H1 (cell line): Measurements from ENCODE around the gene JMJD1C. TPM values are rescaled to one million over a fixed set of nuclear protein-coding genes. Genes with fewer than 3 reads are reported as not detected.

Source experiments
- CTCF ChIA-PET: fragments of 300-600 bp; sonication (Branson Sonifier 250); formaldehyde crosslinking; loops from one replicate; lab custom pipeline; 2021; ENCODE audit not compliant: partially characterized antibody; lab: Charles Lee
- POLR2A ChIA-PET: fragments of 300-600 bp; sonication (Branson Sonifier 250); formaldehyde crosslinking; loops from one replicate; lab custom pipeline; 2021; ENCODE audit warnings: inconsistent platforms; ENCODE audit not compliant: partially characterized antibody; lab: Charles Lee
- DNase-seq, 2 experiments: peaks; one replicate each; pipeline versions ENCODE4 v3.0.0 to v3.0.0-alpha.2; 2010 to 2022; ENCODE audit warnings: low spot score in 2 of 2, low read depth in 1 of 2, mixed read lengths in 1 of 2
- FAIRE-seq: peaks from 2 replicates; lab custom pipeline; 2011; peaks lifted over from hg19 to GRCh38; lab: Jason Lieb, UNC
- H2AFZ ChIP-seq: 2 replicates; pipeline ENCODE4 v1.8.1; 2012; ENCODE audit warnings: low read length, inconsistent platforms
- H2AK5ac ChIP-seq: 2 replicates; pipeline ENCODE4 v1.6.1; 2013; ENCODE audit warnings: low read depth, low read length
- H2BK120ac ChIP-seq: replicated peaks from 2 replicates; pipeline ENCODE3; 2013; ENCODE audit warnings: low read depth, low read length, inconsistent platforms
- H2BK12ac ChIP-seq: 2 replicates; pipeline ENCODE4 v1.6.1; 2013; ENCODE audit warnings: low read depth, low read length
- H2BK15ac ChIP-seq: 2 replicates; pipeline ENCODE4 v1.6.1; 2013; ENCODE audit warnings: low read length
- H2BK20ac ChIP-seq: 2 replicates; pipeline ENCODE4 v1.6.1; 2013; ENCODE audit warnings: low read length
- H2BK5ac ChIP-seq: 2 replicates; pipeline ENCODE4 v1.6.1; 2013; ENCODE audit warnings: low read depth, low read length
- H3K14ac ChIP-seq: 2 replicates; pipeline ENCODE4 v1.6.1; 2013; ENCODE audit warnings: inconsistent platforms; ENCODE audit not compliant: insufficient read length
- H3K18ac ChIP-seq: 2 replicates; pipeline ENCODE4 v1.6.1; 2013; ENCODE audit warnings: low read length; ENCODE audit errors: extremely low read depth
- H3K23ac ChIP-seq: 2 replicates; pipeline ENCODE4 v1.6.1; 2013; ENCODE audit warnings: inconsistent platforms; ENCODE audit not compliant: insufficient read length
- H3K23me2 ChIP-seq: 2 replicates; pipeline ENCODE4 v1.6.1; 2013; ENCODE audit warnings: low read depth, low read length
- H3K27ac ChIP-seq: 2 replicates; pipeline ENCODE4 v1.6.1; 2011; ENCODE audit warnings: low read depth, low read length, inconsistent platforms
- H3K27me3 ChIP-seq, 4 experiments: replicated peaks in 1 of 4; 1 replicate in 1 of 4; 2 replicates in 3 of 4; pipeline versions ENCODE4 v1.6.1 to v1.8.1; 2011 to 2013; ENCODE audit warnings: low read length in 3 of 4, mild to moderate bottlenecking in 3 of 4, inconsistent platforms in 2 of 4, mixed read lengths in 2 of 4, moderate library complexity in 1 of 4; ENCODE audit not compliant: control insufficient read depth in 3 of 4, insufficient read depth in 3 of 4; ENCODE audit errors: extremely low read depth in 1 of 4
- H3K36me3 ChIP-seq, 4 experiments: 2 replicates each; pipeline versions ENCODE4 v1.6.1 to v1.8.1; 2011 to 2013; ENCODE audit warnings: mild to moderate bottlenecking in 4 of 4, low read length in 3 of 4, moderate library complexity in 2 of 4, control low read depth in 1 of 4, inconsistent platforms in 1 of 4; ENCODE audit not compliant: insufficient read depth in 4 of 4, control insufficient read depth in 2 of 4
- H3K4ac ChIP-seq: replicated peaks from 2 replicates; pipeline ENCODE3; 2013; ENCODE audit warnings: low read length, low read depth, mixed read lengths, inconsistent platforms; ENCODE audit not compliant: insufficient read length
- H3K4me1 ChIP-seq, 4 experiments: replicated peaks in 1 of 4; 1 replicate in 1 of 4; 2 replicates in 3 of 4; pipeline versions ENCODE4 v1.6.1 to v1.8.1; 2011 to 2013; ENCODE audit warnings: low read length in 3 of 4, inconsistent platforms in 2 of 4, mixed read lengths in 1 of 4; ENCODE audit not compliant: insufficient read depth in 4 of 4, control insufficient read depth in 3 of 4
- H3K4me2 ChIP-seq, 2 experiments: 2 replicates each; pipeline versions ENCODE4 v1.6.1 to v1.8.1; 2011 to 2013; ENCODE audit warnings: low read depth in 2 of 2, low read length in 2 of 2, control low read depth in 1 of 2, inconsistent platforms in 1 of 2, mild to moderate bottlenecking in 1 of 2; ENCODE audit not compliant: insufficient read depth in 1 of 2
- H3K4me3 ChIP-seq, 4 experiments: fragments of 200-600, 300-600 bp in 1 of 4; sonication (generic), shearing (Covaris generic), sonication (Bioruptor Twin) in 1 of 4; 2 replicates each; pipeline versions ENCODE4 v1.5.1 to v1.8.1; 2011 to 2016; ENCODE audit warnings: low read length in 4 of 4, low read depth in 3 of 4, control low read depth in 2 of 4, inconsistent platforms in 2 of 4, mild to moderate bottlenecking in 2 of 4, mixed read lengths in 1 of 4, moderate library complexity in 1 of 4; ENCODE audit not compliant: insufficient read depth in 2 of 4; ENCODE audit errors: extremely low read depth in 1 of 4
- H3K56ac ChIP-seq: replicated peaks from 2 replicates; pipeline ENCODE3; 2013; ENCODE audit warnings: low read depth, mild to moderate bottlenecking, mixed read lengths, low read length, inconsistent platforms; ENCODE audit not compliant: insufficient read length
- H3K79me1 ChIP-seq: 2 replicates; pipeline ENCODE4 v1.6.1; 2013; ENCODE audit warnings: low read depth, low read length, control low read depth
- H3K79me2 ChIP-seq, 2 experiments: 2 replicates each; pipeline versions ENCODE4 v1.6.1 to v1.8.1; 2012 to 2013; ENCODE audit warnings: low read length in 2 of 2, mild to moderate bottlenecking in 2 of 2, inconsistent platforms in 1 of 2; ENCODE audit not compliant: insufficient read depth in 2 of 2, control insufficient read depth in 1 of 2
- H3K9ac ChIP-seq, 4 experiments: replicated peaks in 1 of 4; 1 replicate in 1 of 4; 2 replicates in 3 of 4; pipeline versions ENCODE4 v1.6.1 to v1.8.1; 2011 to 2013; ENCODE audit warnings: low read depth in 3 of 4, low read length in 3 of 4, control low read depth in 2 of 4, mild to moderate bottlenecking in 2 of 4, moderate library complexity in 2 of 4, inconsistent platforms in 1 of 4; ENCODE audit errors: extremely low read depth in 1 of 4
- H3K9me3 ChIP-seq, 2 experiments: 2 replicates each; pipeline versions ENCODE4 v1.6.1 to v1.8.1; 2012 to 2013; ENCODE audit warnings: mild to moderate bottlenecking in 2 of 2, moderate library complexity in 2 of 2, control low read depth in 1 of 2, inconsistent platforms in 1 of 2, low read depth in 1 of 2, low read length in 1 of 2, mixed read lengths in 1 of 2; ENCODE audit not compliant: insufficient read depth in 2 of 2
- H4K20me1 ChIP-seq, 2 experiments: replicated peaks in 1 of 2; 2 replicates each; pipeline versions ENCODE3 to v1.8.1; 2011 to 2013; ENCODE audit warnings: inconsistent platforms in 2 of 2, low read length in 2 of 2, mild to moderate bottlenecking in 1 of 2; ENCODE audit not compliant: insufficient read depth in 2 of 2, control insufficient read depth in 1 of 2
- H4K5ac ChIP-seq: 2 replicates; pipeline ENCODE4 v1.6.1; 2013; ENCODE audit warnings: low read length, low read depth, mixed read lengths, inconsistent platforms; ENCODE audit not compliant: insufficient read length
- H4K8ac ChIP-seq: 2 replicates; pipeline ENCODE4 v1.8.0; 2013; ENCODE audit warnings: mild to moderate bottlenecking, moderate library complexity, low read length, inconsistent platforms; ENCODE audit not compliant: insufficient read depth; ENCODE audit errors: extremely low read depth
- H4K91ac ChIP-seq: replicated peaks from 2 replicates; pipeline ENCODE3; 2013; ENCODE audit warnings: low read length, mixed read lengths, inconsistent platforms; ENCODE audit not compliant: insufficient read length
- BRCA1 ChIP-seq: IDR thresholded peaks from 2 replicates; pipeline ENCODE4 v1.6.1; 2012; ENCODE audit warnings: low read depth, low read length, improper control_type of control experiment
- CREB1 ChIP-seq: IDR thresholded peaks from 2 replicates; pipeline ENCODE4 v1.6.1; 2012; ENCODE audit warnings: inconsistent platforms
- MAFK ChIP-seq: IDR thresholded peaks from 2 replicates; pipeline ENCODE4 v1.6.1; 2012; ENCODE audit warnings: low read depth, mild to moderate bottlenecking, improper control_type of control experiment, low read length
- SP4 ChIP-seq: IDR thresholded peaks from 2 replicates; pipeline ENCODE4 v1.6.1; 2012; ENCODE audit warnings: low read length, inconsistent platforms
- ZNF274 ChIP-seq: IDR thresholded peaks from 2 replicates; pipeline ENCODE4 v1.7.0; 2012; ENCODE audit warnings: low read length, borderline replicate concordance; ENCODE audit errors: extremely low read depth
- WGBS, 2 experiments: shearing (Covaris generic) in 1 of 2; methylation state at CpG; one replicate each; pipeline versions ENCODE4 v1.1.6 to v1.1.7; 2013 to 2015; ENCODE audit warnings: low lambda C conversion rate in 2 of 2, mixed read lengths in 2 of 2, inconsistent platforms in 1 of 2, low coverage in 1 of 2, missing lambda C conversion rate in 1 of 2; ENCODE audit not compliant: insufficient replicate concordance in 2 of 2, insufficient coverage in 1 of 2, insufficient read length in 1 of 2; ENCODE audit errors: extremely low coverage in 1 of 2, missing lambda C conversion rate in 1 of 2; 5-methylcytosine and 5-hydroxymethylcytosine counted together
- polyA plus RNA-seq, 7 experiments: library from polyadenylated mRNA; depleted of rRNA in 3 of 7; stranded (reverse) in 5 of 7; unstranded in 2 of 7; fragments of >200 nt in 5 of 7; fragments of 200-250 nt in 2 of 7; gene quantifications; 1 replicate in 5 of 7; 2 replicates in 1 of 7; 4 replicates in 1 of 7; pipeline versions ENCODE4 v1.2.1 to v1.2.3, GENCODE V29; 2011 to 2013; ENCODE audit warnings: missing spikeins in 2 of 7, mixed read lengths in 2 of 7
- total RNA-seq: library from RNA; stranded (reverse); fragmentation: NEBNext Ultra II Directional; extraction: Animal tissue kit (Norgen Biotek cat#: 25700); gene quantifications from 2 replicates; pipeline ENCODE4 v1.2.1, GENCODE V29; 2021

Gene JMJD1C
- total and polyA plus RNA-seq, 2 of the 8 experiments (the other 6 are each of a cell fraction or from before 2014, with no cell fraction given): 54.5 to 210 TPM

DNA sequence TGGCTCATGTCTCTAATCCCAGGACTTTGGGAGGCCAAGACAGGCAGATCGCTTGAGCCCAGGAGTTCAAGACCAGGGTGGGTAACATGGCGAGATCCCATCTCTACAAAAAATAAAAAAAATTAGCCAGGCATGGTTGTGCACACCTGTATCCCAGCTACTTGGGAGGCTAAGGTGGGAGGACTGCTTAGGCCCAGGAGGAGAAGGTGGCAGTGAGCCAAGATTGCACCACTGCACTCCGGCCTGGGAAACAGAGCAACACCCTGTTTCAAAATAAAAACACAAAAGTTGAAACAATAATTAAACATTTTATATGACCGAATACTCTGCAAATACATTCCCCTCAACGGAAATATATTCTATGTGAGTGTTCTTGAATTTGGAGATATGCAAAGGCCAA lies 40.3 kb downstream of the JMJD1C start:
- no peak overlapping the region for H3K18ac ChIP-seq
- no peak overlapping the region for H2BK15ac ChIP-seq
- peaks cover 4 to 95% of the 10 kb centered on the region in 2 experiments for H3K79me2 ChIP-seq
- no peaks in the 10 kb centered on the region for H3K27me3 ChIP-seq
- no peak overlapping the region for H3K56ac ChIP-seq
- H3K23ac ChIP-seq: no peak overlapping the region
- H3K79me1 ChIP-seq: no peaks in the 10 kb centered on the region
- FAIRE-seq (no peak), DNase-seq (no peak)
- no peak overlapping the region for H3K27ac ChIP-seq
- no peaks in the 10 kb centered on the region; the same call in 1 of the 2 replicates for H3K23me2 ChIP-seq
- H3K4me3 ChIP-seq: no peak overlapping the region
- no peak overlapping the region for H2BK120ac ChIP-seq
- no peaks in the 10 kb centered on the region for H3K36me3 ChIP-seq
- H2BK5ac ChIP-seq: no peak overlapping the region
- no peak overlapping the region for H3K4me2 ChIP-seq
- H4K20me1 ChIP-seq: no peaks in the 10 kb centered on the region
- CTCF ChIA-PET: no interaction called here
- TF ChIP-seq CREB1 (no peak), BRCA1 (no peak), ZNF274 (no peak), MAFK (no peak), SP4 (no peak)
- H2AK5ac ChIP-seq: no peak overlapping the region
- 91% methylated on average over 5 of the region's 5 CpGs; no CpG with 5 or more reads in 1 of the 2 experiments for WGBS, 2 experiments
- no peaks in the 10 kb centered on the region for H3K9me3 ChIP-seq
- no peak overlapping the region for H3K4ac ChIP-seq
- no peak overlapping the region for H3K14ac ChIP-seq
- no peak overlapping the region for H2AFZ ChIP-seq
- no peak overlapping the region for H4K91ac ChIP-seq
- no peak overlapping the region for H2BK12ac ChIP-seq
- no peak overlapping the region for H4K5ac ChIP-seq
- peaks cover 0 to 9% (median 0%) of the 10 kb centered on the region in 4 experiments; a peak in 1 of 7 replicates for H3K4me1 ChIP-seq
- H3K9ac ChIP-seq: no peak overlapping the region
- H2BK20ac ChIP-seq: no peak overlapping the region
- POLR2A ChIA-PET: no interaction called here
- no peak overlapping the region for H4K8ac ChIP-seq
